ENCODE measurements around the gene ANKRD62.

DNA sequence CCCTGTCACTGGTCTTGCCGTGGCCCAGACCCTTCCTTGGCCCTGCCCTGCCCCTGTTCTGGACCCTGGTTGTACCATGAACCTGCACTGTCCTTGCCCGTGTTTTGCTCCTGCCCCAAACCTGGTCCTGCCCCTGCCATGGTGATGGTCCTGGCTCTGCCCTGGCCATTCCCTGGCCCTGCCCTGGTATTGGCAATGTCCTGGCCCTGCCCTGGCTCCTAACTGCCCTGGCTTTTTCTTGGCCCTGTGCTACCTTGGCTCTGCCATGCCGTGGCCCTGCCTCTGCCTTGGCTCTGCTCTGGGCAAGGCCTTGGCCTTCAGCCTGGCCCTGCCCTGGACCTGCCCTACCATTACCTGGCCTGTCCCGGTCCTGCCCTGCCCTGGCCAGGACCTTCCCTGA lies 5.5 kb upstream of the ANKRD62 start:
- TF ChIP-seq EP300 (IDR thresholded peaks at IDR 0.05; ENCODE audit: low read length) (no peak), LARP7 (IDR thresholded peaks at IDR 0.05) (no peak)
- TF ChIP-seq, protein P1, sequence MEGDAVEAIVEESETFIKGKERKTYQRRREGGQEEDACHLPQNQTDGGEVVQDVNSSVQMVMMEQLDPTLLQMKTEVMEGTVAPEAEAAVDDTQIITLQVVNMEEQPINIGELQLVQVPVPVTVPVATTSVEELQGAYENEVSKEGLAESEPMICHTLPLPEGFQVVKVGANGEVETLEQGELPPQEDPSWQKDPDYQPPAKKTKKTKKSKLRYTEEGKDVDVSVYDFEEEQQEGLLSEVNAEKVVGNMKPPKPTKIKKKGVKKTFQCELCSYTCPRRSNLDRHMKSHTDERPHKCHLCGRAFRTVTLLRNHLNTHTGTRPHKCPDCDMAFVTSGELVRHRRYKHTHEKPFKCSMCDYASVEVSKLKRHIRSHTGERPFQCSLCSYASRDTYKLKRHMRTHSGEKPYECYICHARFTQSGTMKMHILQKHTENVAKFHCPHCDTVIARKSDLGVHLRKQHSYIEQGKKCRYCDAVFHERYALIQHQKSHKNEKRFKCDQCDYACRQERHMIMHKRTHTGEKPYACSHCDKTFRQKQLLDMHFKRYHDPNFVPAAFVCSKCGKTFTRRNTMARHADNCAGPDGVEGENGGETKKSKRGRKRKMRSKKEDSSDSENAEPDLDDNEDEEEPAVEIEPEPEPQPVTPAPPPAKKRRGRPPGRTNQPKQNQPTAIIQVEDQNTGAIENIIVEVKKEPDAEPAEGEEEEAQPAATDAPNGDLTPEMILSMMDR (IDR thresholded peaks at IDR 0.05 in 2 of 3, conservative IDR thresholded peaks at IDR 0.05 in 1 of 3; ENCODE audit: insufficient read depth in 2 of 3, low read depth in 1 of 3, low read length in 3 of 3) = no peak

Data from K562 (cell line).